Measurements from ENCODE around the gene GBE1. TPM values are rescaled to one million over a fixed set of nuclear protein-coding genes. Genes with fewer than 3 reads are reported as not detected.

The GBE1 gene
- total RNA-seq, 4 donors from 2014 or later, result 15.8 to 28.6 (median 20.5) TPM

DNA sequence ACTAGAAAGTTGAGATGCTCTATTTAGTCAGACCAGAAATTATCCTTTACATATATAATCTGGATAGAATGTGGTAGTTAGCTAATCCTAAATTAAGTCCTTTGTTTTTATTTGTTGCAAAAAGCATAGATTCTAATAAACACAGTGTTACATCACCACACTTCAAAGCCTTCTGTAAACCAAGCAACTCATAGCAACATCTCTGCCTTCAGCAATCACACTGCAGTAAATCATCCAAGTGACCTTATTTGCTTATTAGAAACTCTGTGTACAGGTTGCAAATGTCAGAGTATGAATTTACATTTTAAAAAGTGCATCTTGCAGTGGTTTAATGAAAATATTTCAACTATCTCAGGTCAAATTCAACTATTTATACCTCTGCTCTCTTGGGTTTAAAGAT is 242.5 kb downstream of the GBE1 start:
- Histone ChIP-seq H3K27me3 (no peaks in the 10 kb centered on the region), H3K4me3 (no peak overlapping the region), H3K27ac (no peak overlapping the region), H3K4me1 (no peaks in the 10 kb centered on the region), H3K36me3 (no peaks in the 10 kb centered on the region), H3K9me3 (no peaks in the 10 kb centered on the region)
- DNase-seq (ENCODE audit: low spot score in 2 of 2), result no peak
- TF ChIP-seq EP300 (IDR thresholded peaks at IDR 0.05) (no peak), POLR2A (IDR thresholded peaks at IDR 0.05) (no peak), POLR2AphosphoS5 (IDR thresholded peaks at IDR 0.05) (no peak)
- TF ChIP-seq, protein P1, sequence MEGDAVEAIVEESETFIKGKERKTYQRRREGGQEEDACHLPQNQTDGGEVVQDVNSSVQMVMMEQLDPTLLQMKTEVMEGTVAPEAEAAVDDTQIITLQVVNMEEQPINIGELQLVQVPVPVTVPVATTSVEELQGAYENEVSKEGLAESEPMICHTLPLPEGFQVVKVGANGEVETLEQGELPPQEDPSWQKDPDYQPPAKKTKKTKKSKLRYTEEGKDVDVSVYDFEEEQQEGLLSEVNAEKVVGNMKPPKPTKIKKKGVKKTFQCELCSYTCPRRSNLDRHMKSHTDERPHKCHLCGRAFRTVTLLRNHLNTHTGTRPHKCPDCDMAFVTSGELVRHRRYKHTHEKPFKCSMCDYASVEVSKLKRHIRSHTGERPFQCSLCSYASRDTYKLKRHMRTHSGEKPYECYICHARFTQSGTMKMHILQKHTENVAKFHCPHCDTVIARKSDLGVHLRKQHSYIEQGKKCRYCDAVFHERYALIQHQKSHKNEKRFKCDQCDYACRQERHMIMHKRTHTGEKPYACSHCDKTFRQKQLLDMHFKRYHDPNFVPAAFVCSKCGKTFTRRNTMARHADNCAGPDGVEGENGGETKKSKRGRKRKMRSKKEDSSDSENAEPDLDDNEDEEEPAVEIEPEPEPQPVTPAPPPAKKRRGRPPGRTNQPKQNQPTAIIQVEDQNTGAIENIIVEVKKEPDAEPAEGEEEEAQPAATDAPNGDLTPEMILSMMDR (IDR thresholded peaks at IDR 0.05), result no peak

DNA sequence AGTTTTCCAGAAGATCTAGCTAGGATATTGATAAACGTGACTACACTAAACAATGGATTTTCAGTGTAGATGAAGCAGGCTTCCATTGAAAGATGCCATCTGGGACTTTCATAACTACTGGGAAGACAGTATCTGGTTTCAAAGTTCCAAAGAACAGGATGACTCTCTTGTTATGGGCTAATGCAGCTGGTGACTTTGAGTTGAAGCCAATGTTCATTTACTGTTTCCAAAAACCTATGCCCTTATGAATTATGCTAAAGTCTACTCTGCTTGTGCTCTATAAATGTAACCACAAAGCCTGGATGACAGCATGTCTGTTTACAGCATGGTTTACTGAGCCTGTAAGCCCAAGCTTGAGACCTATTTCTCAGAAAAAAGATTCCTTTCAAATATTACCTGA is 245.4 kb downstream of the GBE1 start:
- TF ChIP-seq EP300 (IDR thresholded peaks at IDR 0.05) (no peak), POLR2A (IDR thresholded peaks at IDR 0.05) (no peak), POLR2AphosphoS5 (IDR thresholded peaks at IDR 0.05) (no peak)
- TF ChIP-seq, protein P1 (IDR thresholded peaks at IDR 0.05), result no peak
- WGBS, result 81% methylated on average over 1 of the region's 1 CpG
- no peaks in the 10 kb centered on the region for H3K36me3 ChIP-seq
- H3K4me3 ChIP-seq, result no peak overlapping the region
- H3K9me3 ChIP-seq, result no peaks in the 10 kb centered on the region
- H3K27ac ChIP-seq, result no peak overlapping the region
- DNase-seq (ENCODE audit: low spot score in 2 of 2), result no peak
- no peaks in the 10 kb centered on the region for H3K4me1 ChIP-seq
- H3K27me3 ChIP-seq, result no peaks in the 10 kb centered on the region

DNA sequence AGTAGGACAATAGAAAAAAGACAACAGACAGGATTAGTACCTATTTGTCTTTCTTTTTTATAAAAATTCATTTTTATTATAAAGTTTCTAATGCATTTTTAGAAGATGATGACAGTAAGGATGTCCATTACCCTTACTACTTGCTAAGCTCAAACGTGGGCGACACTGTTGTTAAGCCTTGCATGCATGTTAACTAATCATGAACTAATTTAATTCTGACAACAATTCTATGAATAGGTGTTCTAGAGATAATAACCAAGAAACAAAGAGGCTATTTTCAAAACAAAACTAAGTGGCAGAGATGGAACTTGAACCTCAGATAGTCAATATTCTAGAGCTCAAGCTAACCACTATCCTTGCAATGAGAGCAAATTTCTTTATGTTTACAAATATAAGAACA is 247.9 kb downstream of the GBE1 start:
- 97% methylated on average over 2 of the region's 2 CpGs for WGBS
- Histone ChIP-seq H3K4me3 (no peak overlapping the region), H3K4me1 (no peaks in the 10 kb centered on the region), H3K9me3 (no peaks in the 10 kb centered on the region), H3K27ac (no peak overlapping the region), H3K36me3 (no peaks in the 10 kb centered on the region), H3K27me3 (no peaks in the 10 kb centered on the region)
- DNase-seq (ENCODE audit: low spot score in 2 of 2), result no peak
- TF ChIP-seq POLR2A (IDR thresholded peaks at IDR 0.05) (no peak), EP300 (IDR thresholded peaks at IDR 0.05) (no peak)
- TF ChIP-seq, protein P1 (IDR thresholded peaks at IDR 0.05), result no peak

DNA sequence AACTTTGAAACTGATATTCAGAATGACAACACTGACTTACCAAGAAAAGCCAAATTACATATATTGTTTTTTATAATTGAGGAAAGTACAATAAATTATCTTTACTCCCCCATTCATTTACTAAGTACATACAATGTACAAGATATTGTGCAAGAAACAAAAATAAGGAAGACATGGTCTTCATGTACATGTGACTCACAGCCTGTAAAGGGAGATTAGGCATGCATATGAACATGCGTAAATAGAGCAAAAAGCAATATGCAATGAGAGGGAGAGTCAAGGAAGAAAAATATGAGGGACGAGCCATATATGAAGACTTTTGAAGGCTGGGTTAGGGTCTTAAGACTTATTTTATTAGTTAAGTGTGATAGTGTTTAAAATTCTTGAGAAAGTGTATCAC is 258.4 kb downstream of the GBE1 start:
- peaks cover 6% of the 10 kb centered on the region for H3K36me3 ChIP-seq
- no peaks in the 10 kb centered on the region for H3K4me1 ChIP-seq
- no peaks in the 10 kb centered on the region for H3K9me3 ChIP-seq
- TF ChIP-seq POLR2A (IDR thresholded peaks at IDR 0.05) (no peak), EP300 (IDR thresholded peaks at IDR 0.05) (no peak), POLR2AphosphoS5 (IDR thresholded peaks at IDR 0.05) (no peak)
- TF ChIP-seq, protein P1 (IDR thresholded peaks at IDR 0.05), result no peak
- no peak for DNase-seq (ENCODE audit: low spot score in 2 of 2)
- H3K27me3 ChIP-seq, result no peaks in the 10 kb centered on the region
- H3K27ac ChIP-seq, result no peak overlapping the region
- no peak overlapping the region for H3K4me3 ChIP-seq
- 91% methylated on average over 2 of the region's 2 CpGs for WGBS

DNA sequence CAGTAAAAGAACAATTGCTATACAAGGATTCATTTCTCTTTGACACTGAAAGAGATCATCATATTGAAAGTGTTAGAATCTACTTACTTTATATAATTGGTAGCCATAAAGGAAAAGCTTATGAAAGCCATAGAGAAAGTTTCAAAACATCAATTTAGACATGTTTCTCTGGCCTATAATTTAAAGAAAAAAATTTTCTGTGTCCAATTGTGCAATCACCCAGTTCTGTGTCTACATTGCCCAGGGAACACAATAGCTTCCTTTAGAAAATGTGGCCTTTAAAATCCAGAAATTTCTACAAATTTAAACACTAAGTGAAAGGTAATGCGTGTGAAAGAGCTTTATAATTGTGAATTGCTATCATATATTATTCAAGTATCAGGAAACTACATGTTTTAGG is 259.2 kb downstream of the GBE1 start:
- H3K27me3 ChIP-seq, result no peaks in the 10 kb centered on the region
- no peak for DNase-seq (ENCODE audit: low spot score in 2 of 2)
- no peaks in the 10 kb centered on the region for H3K9me3 ChIP-seq
- no peaks in the 10 kb centered on the region for H3K4me1 ChIP-seq
- no peak overlapping the region for H3K4me3 ChIP-seq
- TF ChIP-seq EP300 (IDR thresholded peaks at IDR 0.05) (no peak), POLR2AphosphoS5 (IDR thresholded peaks at IDR 0.05) (no peak), POLR2A (IDR thresholded peaks at IDR 0.05) (no peak)
- TF ChIP-seq, protein P1 (IDR thresholded peaks at IDR 0.05), result no peak
- WGBS, result 93% methylated on average over 1 of the region's 1 CpG
- H3K27ac ChIP-seq, result no peak overlapping the region
- peaks cover 6% of the 10 kb centered on the region for H3K36me3 ChIP-seq

Measured in suprapubic skin (tissue), 4 donors.